ENCODE results near the gene DNAJC11.

Gene DNAJC11

GRCh38 chr1:6613361-6614018 is 88.1 kb downstream of the DNAJC11 start, which contains the start of gene PHF13:
TSS of gene PHF13 (plus strand) at chr1:6613731. CDS start at chr1:6614067, 336 bp downstream.
- peak within 1 kb of the TSS; percentile 66 for H3K4me3 ChIP-seq (ENCODE audit: low read depth, low read length)
- no peak for TF ChIP-seq CTCF (IDR thresholded peaks at IDR 0.05; ENCODE audit: low read depth, low read length)
- in situ Hi-C loops (cut with HindIII; ENCODE audit: low sequenced_read_pairs), result no loop called here
- peak; percentile 99 for DNase-seq (ENCODE audit: low read depth, low spot score)

GRCh38 chr1:6612641-6613360 is 88.8 kb downstream of the DNAJC11 start:
- no peak for TF ChIP-seq CTCF (IDR thresholded peaks at IDR 0.05; ENCODE audit: low read depth, low read length)
- peak overlapping the region; percentile 56 for H3K4me3 ChIP-seq (ENCODE audit: low read depth, low read length)
- DNase-seq (ENCODE audit: low read depth, low spot score), result peak; percentile 47
- in situ Hi-C loops (cut with HindIII; ENCODE audit: low sequenced_read_pairs), result no loop called here

- peak; percentile 85 for DNase-seq (ENCODE audit: low read depth, low spot score)
- in situ Hi-C loops (cut with HindIII; ENCODE audit: low sequenced_read_pairs), result no loop called here
- no peak overlapping the region for H3K4me3 ChIP-seq (ENCODE audit: low read depth, low read length)
Measured at GRCh38 chr1:6603915-6604558, 97.6 kb downstream of the DNAJC11 start.

GRCh38 chr1:6603238-6603914 is 98.2 kb downstream of the DNAJC11 start:
- TF ChIP-seq CTCF (IDR thresholded peaks at IDR 0.05; ENCODE audit: low read depth, low read length), result no peak
- peak; percentile 89 for DNase-seq (ENCODE audit: low read depth, low spot score)
- H3K4me3 ChIP-seq (ENCODE audit: low read depth, low read length), result peak overlapping the region; percentile 35
- in situ Hi-C loops (cut with HindIII; ENCODE audit: low sequenced_read_pairs), result no loop called here

More at GRCh38 chr1:6603915-6604558, 97.6 kb downstream of the DNAJC11 start:
- no peak for TF ChIP-seq CTCF (IDR thresholded peaks at IDR 0.05; ENCODE audit: low read depth, low read length)

- in situ Hi-C loops (cut with HindIII; ENCODE audit: low sequenced_read_pairs), result no loop called here
- TF ChIP-seq CTCF (IDR thresholded peaks at IDR 0.05; ENCODE audit: low read depth, low read length), result no peak
- H3K4me3 ChIP-seq (ENCODE audit: low read depth, low read length), result peak within 1 kb of the TSS; percentile 79
- DNase-seq (ENCODE audit: low read depth, low spot score), result peak; percentile 91
Measured at GRCh38 chr1:6602669-6603237, 98.9 kb downstream of the DNAJC11 start, which contains the start of gene KLHL21. TSS of gene KLHL21 (minus strand) at chr1:6602869. CDS start at chr1:6602817, 52 bp downstream.
